GM23338 (cell line): ENCODE measurements around the gene MYO1F. TPM values are rescaled to one million over a fixed set of nuclear protein-coding genes. Genes with fewer than 3 reads are reported as not detected.

Experiments
- ATAC-seq: fragments of 200-7000 bp; cut with Tn5 transposase; 3 replicates; pipeline ENCODE4 v1.9.1; 2020
- DNase-seq: peaks from one replicate; pipeline ENCODE4 v3.0.0-alpha.2; 2015; ENCODE audit warnings: low spot score
- H2AFZ ChIP-seq: fragments of 200-600 bp; sonication (generic); 2 replicates; pipeline ENCODE4 v1.8.0; 2016; ENCODE audit warnings: antibody characterized with exemption, mild to moderate bottlenecking, moderate library complexity
- H3F3A ChIP-seq: fragments of 200-600 bp; sonication (generic); replicated peaks from 2 replicates; pipeline ENCODE4 v1.8.0; 2017; ENCODE audit warnings: antibody characterized with exemption, mixed run types, low read depth
- H3K27ac ChIP-seq: fragments of 200-600 bp; sonication (generic); 2 replicates; pipeline ENCODE4 v1.6.1; 2016; ENCODE audit warnings: low read depth
- H3K27me3 ChIP-seq: fragments of 200-600 bp; sonication (generic); 2 replicates; pipeline ENCODE4 v1.8.0; 2016; ENCODE audit warnings: mild to moderate bottlenecking, mixed run types, moderate library complexity; ENCODE audit not compliant: insufficient read depth
- H3K36me3 ChIP-seq: fragments of 200-600 bp; sonication (generic); 2 replicates; pipeline ENCODE4 v1.8.0; 2016; ENCODE audit warnings: mild to moderate bottlenecking; ENCODE audit not compliant: insufficient read depth
- H3K4me1 ChIP-seq: fragments of 200-600 bp; sonication (generic); 2 replicates; pipeline ENCODE4 v1.8.0; 2016; ENCODE audit warnings: mild to moderate bottlenecking, moderate library complexity; ENCODE audit not compliant: insufficient read depth
- H3K4me2 ChIP-seq: fragments of 200-600 bp; sonication (generic); 2 replicates; pipeline ENCODE4 v1.7.1; 2017; ENCODE audit warnings: mixed run types
- H3K4me3 ChIP-seq: fragments of 200-600 bp; sonication (generic); 2 replicates; pipeline ENCODE4 v1.6.1; 2016; ENCODE audit warnings: mixed run types
- H3K79me2 ChIP-seq: fragments of 200-600 bp; sonication (generic); replicated peaks from 2 replicates; pipeline ENCODE4 v1.8.0; 2017; ENCODE audit warnings: mild to moderate bottlenecking; ENCODE audit not compliant: insufficient read depth
- H3K9me2 ChIP-seq: fragments of 200-600 bp; sonication (generic); 2 replicates; pipeline ENCODE4 v1.8.0; 2017; ENCODE audit not compliant: insufficient read depth
- H4K20me1 ChIP-seq: fragments of 200-600 bp; sonication (generic); replicated peaks from 2 replicates; pipeline ENCODE4 v1.8.0; 2017; ENCODE audit warnings: mild to moderate bottlenecking; ENCODE audit not compliant: insufficient read depth
- H3K27ac Mint-ChIP-seq: 2 replicates; pipeline ENCODE4 v1.8.0; 2020; ENCODE audit warnings: inconsistent platforms, mild to moderate bottlenecking, moderate library complexity, mixed read lengths
- H3K27me3 Mint-ChIP-seq: 3 replicates; pipeline ENCODE4 v1.8.0; 2022; ENCODE audit warnings: low read depth, mild to moderate bottlenecking, moderate library complexity, mixed read lengths, inconsistent platforms; ENCODE audit not compliant: insufficient read depth, poor library complexity
- H3K36me3 Mint-ChIP-seq: 3 replicates; pipeline ENCODE4 v1.8.0; 2021; ENCODE audit warnings: low read depth, mild to moderate bottlenecking, inconsistent platforms, moderate library complexity, mixed read lengths
- H3K4me1 Mint-ChIP-seq: 3 replicates; pipeline ENCODE4 v1.8.0; 2020; ENCODE audit warnings: mild to moderate bottlenecking, inconsistent platforms, mixed read lengths
- H3K4me3 Mint-ChIP-seq: 3 replicates; pipeline ENCODE4 v1.8.0; 2021; ENCODE audit warnings: moderate library complexity, mild to moderate bottlenecking, inconsistent platforms, mixed read lengths
- H3K9me3 Mint-ChIP-seq: 3 replicates; pipeline ENCODE4 v1.8.0; 2020; ENCODE audit warnings: moderate library complexity, mild to moderate bottlenecking, inconsistent platforms, mixed read lengths
- CREB1 ChIP-seq: fragments of 250-450 bp; sonication (Bioruptor Pico); IDR thresholded peaks from 2 replicates; pipeline ENCODE4 v1.5.0; 2020; ENCODE audit warnings: low read depth, mild to moderate bottlenecking, moderate library complexity
- EZH2 ChIP-seq: fragments of 200-600 bp; sonication (generic); IDR thresholded peaks from one replicate; pipeline ENCODE4 v1.8.0; 2017; ENCODE audit warnings: antibody characterized with exemption, mild to moderate bottlenecking, low read depth; ENCODE audit not compliant: unreplicated experiment
- EZH2phosphoT487 ChIP-seq: fragments of 200-600 bp; sonication (generic); IDR thresholded peaks from one replicate; pipeline ENCODE4 v1.8.1; 2018; ENCODE audit warnings: antibody characterized with exemption; ENCODE audit not compliant: unreplicated experiment
- JUNB ChIP-seq: IDR thresholded peaks from one replicate; pipeline ENCODE4 v1.6.1; 2016; ENCODE audit warnings: antibody characterized with exemption; ENCODE audit not compliant: unreplicated experiment
- NANOG ChIP-seq: IDR thresholded peaks from 2 replicates; pipeline ENCODE4 v1.6.1; 2016; ENCODE audit warnings: antibody characterized with exemption, borderline replicate concordance
- POLR2AphosphoS5 ChIP-seq: IDR thresholded peaks from 2 replicates; pipeline ENCODE4 v1.6.1; 2016; ENCODE audit warnings: antibody characterized with exemption, low read depth
- STAT1 ChIP-seq: IDR thresholded peaks from one replicate; pipeline ENCODE4 v1.6.1; 2016; ENCODE audit warnings: antibody characterized with exemption; ENCODE audit not compliant: unreplicated experiment
- ZNF114 ChIP-seq: fragments of 250-450 bp; sonication (Bioruptor Pico); IDR thresholded peaks from 2 replicates; pipeline ENCODE4 v1.5.0; 2020; ENCODE audit warnings: mild to moderate bottlenecking, moderate library complexity
- ZNF331 ChIP-seq: fragments of 250-450 bp; sonication (Bioruptor Pico); IDR thresholded peaks from 2 replicates; pipeline ENCODE4 v1.5.0; 2020; ENCODE audit warnings: low read depth, mild to moderate bottlenecking, moderate library complexity
- polyA plus RNA-seq: library from polyadenylated mRNA; unstranded; fragments of >200 nt; fragmentation: Nextera tagmentation; extraction: Ambion mirVana; gene quantifications from 2 replicates; pipeline ENCODE4 v1.2.1, GENCODE V29; 2016
- total RNA-seq: library from RNA; depleted of rRNA; stranded (reverse); fragments of >200 nt; shearing (Covaris generic); gene quantifications from 2 replicates; pipeline ENCODE4 v1.2.3, GENCODE V29; 2014
- TF ChIP-seq, protein P1 (sequence below): IDR thresholded peaks from one replicate; pipeline ENCODE4 v1.6.1; 2018; ENCODE audit warnings: antibody characterized with exemption; ENCODE audit not compliant: unreplicated experiment
- TF ChIP-seq, protein P2 (sequence below), 2 experiments: fragments of 200-600 bp in 1 of 2; sonication (generic) in 1 of 2; conservative IDR thresholded peaks; 2 replicates each; pipeline versions ENCODE4 v1.5.1 to v1.6.1; 2016 to 2017; ENCODE audit warnings: antibody characterized with exemption in 2 of 2, low read depth in 2 of 2, mild to moderate bottlenecking in 2 of 2, moderate library complexity in 1 of 2
- TF ChIP-seq, protein P3 (sequence below): IDR thresholded peaks from 2 replicates; pipeline ENCODE4 v1.6.1; 2016; ENCODE audit warnings: antibody characterized with exemption
- TF ChIP-seq, protein P4 (sequence below): fragments of 250-450 bp; sonication (Bioruptor Pico); IDR thresholded peaks from 2 replicates; pipeline ENCODE4 v1.5.0; 2020; ENCODE audit warnings: mild to moderate bottlenecking, moderate library complexity

MYO1F gene
- total and polyA plus RNA-seq, 2 experiments from 2014 or later, result 3.9 to 5.7 TPM

- TF ChIP-seq EZH2phosphoT487 (no peak), NANOG (no peak), ZNF331 (CRISPR knock-in tag) (no peak), STAT1 (no peak), CREB1 (CRISPR knock-in tag) (no peak), JUNB (no peak), EZH2 (no peak), ZNF114 (no peak), POLR2AphosphoS5 (no peak)
- TF ChIP-seq, protein P1, sequence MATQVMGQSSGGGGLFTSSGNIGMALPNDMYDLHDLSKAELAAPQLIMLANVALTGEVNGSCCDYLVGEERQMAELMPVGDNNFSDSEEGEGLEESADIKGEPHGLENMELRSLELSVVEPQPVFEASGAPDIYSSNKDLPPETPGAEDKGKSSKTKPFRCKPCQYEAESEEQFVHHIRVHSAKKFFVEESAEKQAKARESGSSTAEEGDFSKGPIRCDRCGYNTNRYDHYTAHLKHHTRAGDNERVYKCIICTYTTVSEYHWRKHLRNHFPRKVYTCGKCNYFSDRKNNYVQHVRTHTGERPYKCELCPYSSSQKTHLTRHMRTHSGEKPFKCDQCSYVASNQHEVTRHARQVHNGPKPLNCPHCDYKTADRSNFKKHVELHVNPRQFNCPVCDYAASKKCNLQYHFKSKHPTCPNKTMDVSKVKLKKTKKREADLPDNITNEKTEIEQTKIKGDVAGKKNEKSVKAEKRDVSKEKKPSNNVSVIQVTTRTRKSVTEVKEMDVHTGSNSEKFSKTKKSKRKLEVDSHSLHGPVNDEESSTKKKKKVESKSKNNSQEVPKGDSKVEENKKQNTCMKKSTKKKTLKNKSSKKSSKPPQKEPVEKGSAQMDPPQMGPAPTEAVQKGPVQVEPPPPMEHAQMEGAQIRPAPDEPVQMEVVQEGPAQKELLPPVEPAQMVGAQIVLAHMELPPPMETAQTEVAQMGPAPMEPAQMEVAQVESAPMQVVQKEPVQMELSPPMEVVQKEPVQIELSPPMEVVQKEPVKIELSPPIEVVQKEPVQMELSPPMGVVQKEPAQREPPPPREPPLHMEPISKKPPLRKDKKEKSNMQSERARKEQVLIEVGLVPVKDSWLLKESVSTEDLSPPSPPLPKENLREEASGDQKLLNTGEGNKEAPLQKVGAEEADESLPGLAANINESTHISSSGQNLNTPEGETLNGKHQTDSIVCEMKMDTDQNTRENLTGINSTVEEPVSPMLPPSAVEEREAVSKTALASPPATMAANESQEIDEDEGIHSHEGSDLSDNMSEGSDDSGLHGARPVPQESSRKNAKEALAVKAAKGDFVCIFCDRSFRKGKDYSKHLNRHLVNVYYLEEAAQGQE, result no peak
- TF ChIP-seq, protein P2, sequence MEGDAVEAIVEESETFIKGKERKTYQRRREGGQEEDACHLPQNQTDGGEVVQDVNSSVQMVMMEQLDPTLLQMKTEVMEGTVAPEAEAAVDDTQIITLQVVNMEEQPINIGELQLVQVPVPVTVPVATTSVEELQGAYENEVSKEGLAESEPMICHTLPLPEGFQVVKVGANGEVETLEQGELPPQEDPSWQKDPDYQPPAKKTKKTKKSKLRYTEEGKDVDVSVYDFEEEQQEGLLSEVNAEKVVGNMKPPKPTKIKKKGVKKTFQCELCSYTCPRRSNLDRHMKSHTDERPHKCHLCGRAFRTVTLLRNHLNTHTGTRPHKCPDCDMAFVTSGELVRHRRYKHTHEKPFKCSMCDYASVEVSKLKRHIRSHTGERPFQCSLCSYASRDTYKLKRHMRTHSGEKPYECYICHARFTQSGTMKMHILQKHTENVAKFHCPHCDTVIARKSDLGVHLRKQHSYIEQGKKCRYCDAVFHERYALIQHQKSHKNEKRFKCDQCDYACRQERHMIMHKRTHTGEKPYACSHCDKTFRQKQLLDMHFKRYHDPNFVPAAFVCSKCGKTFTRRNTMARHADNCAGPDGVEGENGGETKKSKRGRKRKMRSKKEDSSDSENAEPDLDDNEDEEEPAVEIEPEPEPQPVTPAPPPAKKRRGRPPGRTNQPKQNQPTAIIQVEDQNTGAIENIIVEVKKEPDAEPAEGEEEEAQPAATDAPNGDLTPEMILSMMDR (conservative IDR thresholded peaks at IDR 0.05; ENCODE audit: low read depth in 2 of 2), result no peak
- TF ChIP-seq, protein P3, sequence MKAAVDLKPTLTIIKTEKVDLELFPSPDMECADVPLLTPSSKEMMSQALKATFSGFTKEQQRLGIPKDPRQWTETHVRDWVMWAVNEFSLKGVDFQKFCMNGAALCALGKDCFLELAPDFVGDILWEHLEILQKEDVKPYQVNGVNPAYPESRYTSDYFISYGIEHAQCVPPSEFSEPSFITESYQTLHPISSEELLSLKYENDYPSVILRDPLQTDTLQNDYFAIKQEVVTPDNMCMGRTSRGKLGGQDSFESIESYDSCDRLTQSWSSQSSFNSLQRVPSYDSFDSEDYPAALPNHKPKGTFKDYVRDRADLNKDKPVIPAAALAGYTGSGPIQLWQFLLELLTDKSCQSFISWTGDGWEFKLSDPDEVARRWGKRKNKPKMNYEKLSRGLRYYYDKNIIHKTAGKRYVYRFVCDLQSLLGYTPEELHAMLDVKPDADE, result no peak
- TF ChIP-seq, protein P4, sequence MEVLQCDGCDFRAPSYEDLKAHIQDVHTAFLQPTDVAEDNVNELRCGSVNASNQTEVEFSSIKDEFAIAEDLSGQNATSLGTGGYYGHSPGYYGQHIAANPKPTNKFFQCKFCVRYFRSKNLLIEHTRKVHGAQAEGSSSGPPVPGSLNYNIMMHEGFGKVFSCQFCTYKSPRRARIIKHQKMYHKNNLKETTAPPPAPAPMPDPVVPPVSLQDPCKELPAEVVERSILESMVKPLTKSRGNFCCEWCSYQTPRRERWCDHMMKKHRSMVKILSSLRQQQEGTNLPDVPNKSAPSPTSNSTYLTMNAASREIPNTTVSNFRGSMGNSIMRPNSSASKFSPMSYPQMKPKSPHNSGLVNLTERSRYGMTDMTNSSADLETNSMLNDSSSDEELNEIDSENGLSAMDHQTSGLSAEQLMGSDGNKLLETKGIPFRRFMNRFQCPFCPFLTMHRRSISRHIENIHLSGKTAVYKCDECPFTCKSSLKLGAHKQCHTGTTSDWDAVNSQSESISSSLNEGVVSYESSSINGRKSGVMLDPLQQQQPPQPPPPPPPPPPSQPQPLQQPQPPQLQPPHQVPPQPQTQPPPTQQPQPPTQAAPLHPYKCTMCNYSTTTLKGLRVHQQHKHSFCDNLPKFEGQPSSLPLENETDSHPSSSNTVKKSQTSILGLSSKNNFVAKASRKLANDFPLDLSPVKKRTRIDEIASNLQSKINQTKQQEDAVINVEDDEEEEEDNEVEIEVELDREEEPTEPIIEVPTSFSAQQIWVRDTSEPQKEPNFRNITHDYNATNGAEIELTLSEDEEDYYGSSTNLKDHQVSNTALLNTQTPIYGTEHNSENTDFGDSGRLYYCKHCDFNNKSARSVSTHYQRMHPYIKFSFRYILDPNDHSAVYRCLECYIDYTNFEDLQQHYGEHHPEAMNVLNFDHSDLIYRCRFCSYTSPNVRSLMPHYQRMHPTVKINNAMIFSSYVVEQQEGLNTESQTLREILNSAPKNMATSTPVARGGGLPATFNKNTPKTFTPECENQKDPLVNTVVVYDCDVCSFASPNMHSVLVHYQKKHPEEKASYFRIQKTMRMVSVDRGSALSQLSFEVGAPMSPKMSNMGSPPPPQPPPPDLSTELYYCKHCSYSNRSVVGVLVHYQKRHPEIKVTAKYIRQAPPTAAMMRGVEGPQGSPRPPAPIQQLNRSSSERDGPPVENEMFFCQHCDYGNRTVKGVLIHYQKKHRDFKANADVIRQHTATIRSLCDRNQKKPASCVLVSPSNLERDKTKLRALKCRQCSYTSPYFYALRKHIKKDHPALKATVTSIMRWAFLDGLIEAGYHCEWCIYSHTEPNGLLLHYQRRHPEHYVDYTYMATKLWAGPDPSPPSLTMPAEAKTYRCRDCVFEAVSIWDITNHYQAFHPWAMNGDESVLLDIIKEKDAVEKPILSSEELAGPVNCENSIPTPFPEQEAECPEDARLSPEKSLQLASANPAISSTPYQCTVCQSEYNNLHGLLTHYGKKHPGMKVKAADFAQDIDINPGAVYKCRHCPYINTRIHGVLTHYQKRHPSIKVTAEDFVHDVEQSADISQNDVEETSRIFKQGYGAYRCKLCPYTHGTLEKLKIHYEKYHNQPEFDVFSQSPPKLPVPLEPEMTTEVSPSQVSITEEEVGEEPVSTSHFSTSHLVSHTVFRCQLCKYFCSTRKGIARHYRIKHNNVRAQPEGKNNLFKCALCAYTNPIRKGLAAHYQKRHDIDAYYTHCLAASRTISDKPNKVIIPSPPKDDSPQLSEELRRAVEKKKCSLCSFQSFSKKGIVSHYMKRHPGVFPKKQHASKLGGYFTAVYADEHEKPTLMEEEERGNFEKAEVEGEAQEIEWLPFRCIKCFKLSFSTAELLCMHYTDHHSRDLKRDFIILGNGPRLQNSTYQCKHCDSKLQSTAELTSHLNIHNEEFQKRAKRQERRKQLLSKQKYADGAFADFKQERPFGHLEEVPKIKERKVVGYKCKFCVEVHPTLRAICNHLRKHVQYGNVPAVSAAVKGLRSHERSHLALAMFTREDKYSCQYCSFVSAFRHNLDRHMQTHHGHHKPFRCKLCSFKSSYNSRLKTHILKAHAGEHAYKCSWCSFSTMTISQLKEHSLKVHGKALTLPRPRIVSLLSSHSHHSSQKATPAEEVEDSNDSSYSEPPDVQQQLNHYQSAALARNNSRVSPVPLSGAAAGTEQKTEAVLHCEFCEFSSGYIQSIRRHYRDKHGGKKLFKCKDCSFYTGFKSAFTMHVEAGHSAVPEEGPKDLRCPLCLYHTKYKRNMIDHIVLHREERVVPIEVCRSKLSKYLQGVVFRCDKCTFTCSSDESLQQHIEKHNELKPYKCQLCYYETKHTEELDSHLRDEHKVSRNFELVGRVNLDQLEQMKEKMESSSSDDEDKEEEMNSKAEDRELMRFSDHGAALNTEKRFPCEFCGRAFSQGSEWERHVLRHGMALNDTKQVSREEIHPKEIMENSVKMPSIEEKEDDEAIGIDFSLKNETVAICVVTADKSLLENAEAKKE (CRISPR knock-in tag), result no peak
- Mint-ChIP-seq H3K9me3 (no peaks in the 10 kb centered on the region; the same call in 1 of the 3 replicates), H3K4me3 (no peak overlapping the region), H3K27ac (no peak overlapping the region), H3K4me1 (peaks cover 16% of the 10 kb centered on the region), H3K36me3 (peaks cover 90% of the 10 kb centered on the region), H3K27me3 (peaks cover 24% of the 10 kb centered on the region)
- no peak overlapping the region for H2AFZ ChIP-seq
- no peaks in the 10 kb centered on the region for H3K9me2 ChIP-seq
- no peaks in the 10 kb centered on the region for H3K4me1 ChIP-seq
- peaks cover 66% of the 10 kb centered on the region for H3F3A ChIP-seq
- H3K27ac ChIP-seq, result 0 out of 2 replicates have a peak overlapping the region, but pooled peaks have one; percentile 66
- peaks cover 52% of the 10 kb centered on the region for H4K20me1 ChIP-seq
- H3K4me3 ChIP-seq, result no peak overlapping the region
- DNase-seq, result no peak
- no peak for ATAC-seq
- H3K79me2 ChIP-seq, result peaks cover 57% of the 10 kb centered on the region
- H3K36me3 ChIP-seq, result peaks cover 50% of the 10 kb centered on the region
- H3K27me3 ChIP-seq, result no peaks in the 10 kb centered on the region
- H3K4me2 ChIP-seq, result no peak overlapping the region
These were observed 92.8 kb downstream of the MYO1F start for GRCh38 chr19:8484331-8484894.
